H1 (cell line): ENCODE data around the gene GALNT6. TPM values are rescaled to one million over a fixed set of nuclear protein-coding genes. Genes with fewer than 3 reads are reported as not detected.

Experiments used
- CTCF ChIA-PET: fragments of 300-600 bp; sonication (Branson Sonifier 250); formaldehyde crosslinking; loops from one replicate; lab custom pipeline; 2021; ENCODE audit not compliant: partially characterized antibody; lab: Charles Lee
- POLR2A ChIA-PET: fragments of 300-600 bp; sonication (Branson Sonifier 250); formaldehyde crosslinking; loops from one replicate; lab custom pipeline; 2021; ENCODE audit warnings: inconsistent platforms; ENCODE audit not compliant: partially characterized antibody; lab: Charles Lee
- DNase-seq, 2 experiments: peaks; one replicate each; pipeline versions ENCODE4 v3.0.0 to v3.0.0-alpha.2; 2010 to 2022; ENCODE audit warnings: low spot score in 2 of 2, low read depth in 1 of 2, mixed read lengths in 1 of 2
- FAIRE-seq: peaks from 2 replicates; lab custom pipeline; 2011; peaks lifted over from hg19 to GRCh38; lab: Jason Lieb, UNC
- H2AFZ ChIP-seq: 2 replicates; pipeline ENCODE4 v1.8.1; 2012; ENCODE audit warnings: low read length, inconsistent platforms
- H2AK5ac ChIP-seq: 2 replicates; pipeline ENCODE4 v1.6.1; 2013; ENCODE audit warnings: low read depth, low read length
- H2BK120ac ChIP-seq: replicated peaks from 2 replicates; pipeline ENCODE3; 2013; ENCODE audit warnings: low read depth, low read length, inconsistent platforms
- H2BK12ac ChIP-seq: 2 replicates; pipeline ENCODE4 v1.6.1; 2013; ENCODE audit warnings: low read depth, low read length
- H2BK15ac ChIP-seq: 2 replicates; pipeline ENCODE4 v1.6.1; 2013; ENCODE audit warnings: low read length
- H2BK20ac ChIP-seq: 2 replicates; pipeline ENCODE4 v1.6.1; 2013; ENCODE audit warnings: low read length
- H2BK5ac ChIP-seq: 2 replicates; pipeline ENCODE4 v1.6.1; 2013; ENCODE audit warnings: low read depth, low read length
- H3K14ac ChIP-seq: 2 replicates; pipeline ENCODE4 v1.6.1; 2013; ENCODE audit warnings: inconsistent platforms; ENCODE audit not compliant: insufficient read length
- H3K18ac ChIP-seq: 2 replicates; pipeline ENCODE4 v1.6.1; 2013; ENCODE audit warnings: low read length; ENCODE audit errors: extremely low read depth
- H3K23ac ChIP-seq: 2 replicates; pipeline ENCODE4 v1.6.1; 2013; ENCODE audit warnings: inconsistent platforms; ENCODE audit not compliant: insufficient read length
- H3K23me2 ChIP-seq: 2 replicates; pipeline ENCODE4 v1.6.1; 2013; ENCODE audit warnings: low read depth, low read length
- H3K27ac ChIP-seq: 2 replicates; pipeline ENCODE4 v1.6.1; 2011; ENCODE audit warnings: low read depth, low read length, inconsistent platforms
- H3K27me3 ChIP-seq, 4 experiments: replicated peaks in 1 of 4; 1 replicate in 1 of 4; 2 replicates in 3 of 4; pipeline versions ENCODE4 v1.6.1 to v1.8.1; 2011 to 2013; ENCODE audit warnings: low read length in 3 of 4, mild to moderate bottlenecking in 3 of 4, inconsistent platforms in 2 of 4, mixed read lengths in 2 of 4, moderate library complexity in 1 of 4; ENCODE audit not compliant: control insufficient read depth in 3 of 4, insufficient read depth in 3 of 4; ENCODE audit errors: extremely low read depth in 1 of 4
- H3K36me3 ChIP-seq, 4 experiments: 2 replicates each; pipeline versions ENCODE4 v1.6.1 to v1.8.1; 2011 to 2013; ENCODE audit warnings: mild to moderate bottlenecking in 4 of 4, low read length in 3 of 4, moderate library complexity in 2 of 4, control low read depth in 1 of 4, inconsistent platforms in 1 of 4; ENCODE audit not compliant: insufficient read depth in 4 of 4, control insufficient read depth in 2 of 4
- H3K4ac ChIP-seq: replicated peaks from 2 replicates; pipeline ENCODE3; 2013; ENCODE audit warnings: low read length, low read depth, mixed read lengths, inconsistent platforms; ENCODE audit not compliant: insufficient read length
- H3K4me1 ChIP-seq, 4 experiments: replicated peaks in 1 of 4; 1 replicate in 1 of 4; 2 replicates in 3 of 4; pipeline versions ENCODE4 v1.6.1 to v1.8.1; 2011 to 2013; ENCODE audit warnings: low read length in 3 of 4, inconsistent platforms in 2 of 4, mixed read lengths in 1 of 4; ENCODE audit not compliant: insufficient read depth in 4 of 4, control insufficient read depth in 3 of 4
- H3K4me2 ChIP-seq, 2 experiments: 2 replicates each; pipeline versions ENCODE4 v1.6.1 to v1.8.1; 2011 to 2013; ENCODE audit warnings: low read depth in 2 of 2, low read length in 2 of 2, control low read depth in 1 of 2, inconsistent platforms in 1 of 2, mild to moderate bottlenecking in 1 of 2; ENCODE audit not compliant: insufficient read depth in 1 of 2
- H3K4me3 ChIP-seq, 4 experiments: fragments of 200-600, 300-600 bp in 1 of 4; sonication (generic), shearing (Covaris generic), sonication (Bioruptor Twin) in 1 of 4; 2 replicates each; pipeline versions ENCODE4 v1.5.1 to v1.8.1; 2011 to 2016; ENCODE audit warnings: low read length in 4 of 4, low read depth in 3 of 4, control low read depth in 2 of 4, inconsistent platforms in 2 of 4, mild to moderate bottlenecking in 2 of 4, mixed read lengths in 1 of 4, moderate library complexity in 1 of 4; ENCODE audit not compliant: insufficient read depth in 2 of 4; ENCODE audit errors: extremely low read depth in 1 of 4
- H3K56ac ChIP-seq: replicated peaks from 2 replicates; pipeline ENCODE3; 2013; ENCODE audit warnings: low read depth, mild to moderate bottlenecking, mixed read lengths, low read length, inconsistent platforms; ENCODE audit not compliant: insufficient read length
- H3K79me1 ChIP-seq: 2 replicates; pipeline ENCODE4 v1.6.1; 2013; ENCODE audit warnings: low read depth, low read length, control low read depth
- H3K79me2 ChIP-seq, 2 experiments: 2 replicates each; pipeline versions ENCODE4 v1.6.1 to v1.8.1; 2012 to 2013; ENCODE audit warnings: low read length in 2 of 2, mild to moderate bottlenecking in 2 of 2, inconsistent platforms in 1 of 2; ENCODE audit not compliant: insufficient read depth in 2 of 2, control insufficient read depth in 1 of 2
- H3K9ac ChIP-seq, 4 experiments: replicated peaks in 1 of 4; 1 replicate in 1 of 4; 2 replicates in 3 of 4; pipeline versions ENCODE4 v1.6.1 to v1.8.1; 2011 to 2013; ENCODE audit warnings: low read depth in 3 of 4, low read length in 3 of 4, control low read depth in 2 of 4, mild to moderate bottlenecking in 2 of 4, moderate library complexity in 2 of 4, inconsistent platforms in 1 of 4; ENCODE audit errors: extremely low read depth in 1 of 4
- H3K9me3 ChIP-seq, 2 experiments: 2 replicates each; pipeline versions ENCODE4 v1.6.1 to v1.8.1; 2012 to 2013; ENCODE audit warnings: mild to moderate bottlenecking in 2 of 2, moderate library complexity in 2 of 2, control low read depth in 1 of 2, inconsistent platforms in 1 of 2, low read depth in 1 of 2, low read length in 1 of 2, mixed read lengths in 1 of 2; ENCODE audit not compliant: insufficient read depth in 2 of 2
- H4K20me1 ChIP-seq, 2 experiments: replicated peaks in 1 of 2; 2 replicates each; pipeline versions ENCODE3 to v1.8.1; 2011 to 2013; ENCODE audit warnings: inconsistent platforms in 2 of 2, low read length in 2 of 2, mild to moderate bottlenecking in 1 of 2; ENCODE audit not compliant: insufficient read depth in 2 of 2, control insufficient read depth in 1 of 2
- H4K5ac ChIP-seq: 2 replicates; pipeline ENCODE4 v1.6.1; 2013; ENCODE audit warnings: low read length, low read depth, mixed read lengths, inconsistent platforms; ENCODE audit not compliant: insufficient read length
- H4K8ac ChIP-seq: 2 replicates; pipeline ENCODE4 v1.8.0; 2013; ENCODE audit warnings: mild to moderate bottlenecking, moderate library complexity, low read length, inconsistent platforms; ENCODE audit not compliant: insufficient read depth; ENCODE audit errors: extremely low read depth
- H4K91ac ChIP-seq: replicated peaks from 2 replicates; pipeline ENCODE3; 2013; ENCODE audit warnings: low read length, mixed read lengths, inconsistent platforms; ENCODE audit not compliant: insufficient read length
- CBX8 ChIP-seq: fragments of 300-800, 300-1000 bp; sonication (generic); IDR thresholded peaks from 2 replicates; pipeline ENCODE4 v1.7.1; 2016; ENCODE audit warnings: low read depth, low read length, borderline replicate concordance
- CEBPB ChIP-seq: IDR thresholded peaks from 2 replicates; pipeline ENCODE4 v1.6.1; 2012; ENCODE audit warnings: low read depth, low read length
- CREB1 ChIP-seq: IDR thresholded peaks from 2 replicates; pipeline ENCODE4 v1.6.1; 2012; ENCODE audit warnings: inconsistent platforms
- EP300 ChIP-seq, 2 experiments: IDR thresholded peaks; 1 replicate in 1 of 2; 2 replicates in 1 of 2; pipeline ENCODE4 v1.6.1; 2011 to 2012; ENCODE audit warnings: low read depth in 2 of 2, low read length in 2 of 2, mild to moderate bottlenecking in 2 of 2, borderline replicate concordance in 1 of 2, inconsistent platforms in 1 of 2, moderate library complexity in 1 of 2
- FOSL1 ChIP-seq: IDR thresholded peaks from 2 replicates; pipeline ENCODE4 v1.6.1; 2011; ENCODE audit warnings: mild to moderate bottlenecking, low read depth, low read length, moderate library complexity; ENCODE audit not compliant: insufficient read depth
- KDM4A ChIP-seq: IDR thresholded peaks from one replicate; pipeline ENCODE4 v1.7.1; 2012; ENCODE audit warnings: low read depth, mild to moderate bottlenecking, moderate library complexity, low read length, inconsistent platforms; ENCODE audit not compliant: severe bottlenecking
- NANOG ChIP-seq: IDR thresholded peaks from 2 replicates; pipeline ENCODE4 v1.6.1; 2011; ENCODE audit warnings: low read length, low read depth, mild to moderate bottlenecking, inconsistent platforms; ENCODE audit not compliant: insufficient read depth, poor library complexity, severe bottlenecking
- PHF8 ChIP-seq: fragments of 200-600 bp; sonication (generic); conservative IDR thresholded peaks from 2 replicates; pipeline ENCODE4 v1.7.1; 2012; ENCODE audit warnings: low read depth, mild to moderate bottlenecking, inconsistent platforms, low read length, moderate library complexity
- POLR2A ChIP-seq, 2 experiments: IDR thresholded peaks; 1 replicate in 1 of 2; 2 replicates in 1 of 2; pipeline ENCODE4 v1.6.1; 2011; ENCODE audit warnings: low read depth in 2 of 2, low read length in 2 of 2, mild to moderate bottlenecking in 2 of 2; ENCODE audit errors: control extremely low read depth in 1 of 2
- RAD21 ChIP-seq, 2 experiments: IDR thresholded peaks in 1 of 2; conservative IDR thresholded peaks in 1 of 2; 2 replicates each; pipeline ENCODE4 v1.6.1; 2011; ENCODE audit warnings: low read depth in 2 of 2, low read length in 2 of 2, improper control_type of control experiment in 1 of 2, inconsistent platforms in 1 of 2, mild to moderate bottlenecking in 1 of 2, moderate library complexity in 1 of 2
- SP4 ChIP-seq: IDR thresholded peaks from 2 replicates; pipeline ENCODE4 v1.6.1; 2012; ENCODE audit warnings: low read length, inconsistent platforms
- SRF ChIP-seq: IDR thresholded peaks from 2 replicates; pipeline ENCODE4 v1.6.1; 2011; ENCODE audit warnings: mild to moderate bottlenecking, low read depth, low read length, moderate library complexity
- SUZ12 ChIP-seq: fragments of 200-600 bp; sonication (generic); IDR thresholded peaks from 2 replicates; pipeline ENCODE4 v1.6.1; 2012; ENCODE audit warnings: mild to moderate bottlenecking, inconsistent platforms, low read length, moderate library complexity, mixed read lengths
- ZNF274 ChIP-seq: IDR thresholded peaks from 2 replicates; pipeline ENCODE4 v1.7.0; 2012; ENCODE audit warnings: low read length, borderline replicate concordance; ENCODE audit errors: extremely low read depth
- WGBS, 2 experiments: shearing (Covaris generic) in 1 of 2; methylation state at CpG; one replicate each; pipeline versions ENCODE4 v1.1.6 to v1.1.7; 2013 to 2015; ENCODE audit warnings: low lambda C conversion rate in 2 of 2, mixed read lengths in 2 of 2, inconsistent platforms in 1 of 2, low coverage in 1 of 2, missing lambda C conversion rate in 1 of 2; ENCODE audit not compliant: insufficient replicate concordance in 2 of 2, insufficient coverage in 1 of 2, insufficient read length in 1 of 2; ENCODE audit errors: extremely low coverage in 1 of 2, missing lambda C conversion rate in 1 of 2; 5-methylcytosine and 5-hydroxymethylcytosine counted together
- polyA plus RNA-seq, 7 experiments: library from polyadenylated mRNA; depleted of rRNA in 3 of 7; stranded (reverse) in 5 of 7; unstranded in 2 of 7; fragments of >200 nt in 5 of 7; fragments of 200-250 nt in 2 of 7; gene quantifications; 1 replicate in 5 of 7; 2 replicates in 1 of 7; 4 replicates in 1 of 7; pipeline versions ENCODE4 v1.2.1 to v1.2.3, GENCODE V29; 2011 to 2013; ENCODE audit warnings: missing spikeins in 2 of 7, mixed read lengths in 2 of 7
- total RNA-seq: library from RNA; stranded (reverse); fragmentation: NEBNext Ultra II Directional; extraction: Animal tissue kit (Norgen Biotek cat#: 25700); gene quantifications from 2 replicates; pipeline ENCODE4 v1.2.1, GENCODE V29; 2021

GALNT6 gene
- total and polyA plus RNA-seq, 2 of the 8 experiments (the other 6 are each of a cell fraction or from before 2014, with no cell fraction given), result 5.8 to 10.7 TPM

DNA sequence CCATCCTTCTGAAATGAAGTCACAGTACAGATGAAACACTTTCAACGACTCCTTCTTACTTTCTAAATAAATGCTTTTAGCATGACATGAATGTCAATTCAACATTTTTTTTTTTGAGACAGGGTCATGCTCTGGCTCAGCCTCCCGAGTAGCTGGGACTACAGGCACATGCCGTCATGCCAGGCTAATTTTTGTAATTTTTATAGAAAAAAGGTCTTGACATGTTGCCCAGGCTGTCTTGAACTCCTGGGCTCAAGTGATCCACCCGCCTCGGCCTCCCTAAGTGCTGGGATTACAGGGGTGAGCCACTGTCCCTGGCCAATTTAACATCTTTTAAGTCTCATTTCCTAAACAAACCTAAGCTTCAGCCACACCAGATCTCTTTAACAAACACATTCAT lies 16.4 kb downstream of the GALNT6 start:
- Histone ChIP-seq H3K18ac (no peak overlapping the region), H3K56ac (no peak overlapping the region), H3K36me3 (peaks cover 4 to 12% (median 8%) of the 10 kb centered on the region in 4 experiments; a peak in 5 of 8 replicates), H3K4me3 (no peak overlapping the region), H4K8ac (no peak overlapping the region), H3K9me3 (no peaks in the 10 kb centered on the region), H2BK15ac (no peak overlapping the region), H4K20me1 (no peaks in the 10 kb centered on the region), H2AK5ac (no peak overlapping the region), H3K23ac (no peak overlapping the region), H2BK12ac (no peak overlapping the region), H4K91ac (no peak overlapping the region), H3K14ac (no peak overlapping the region), H3K4me1 (peaks cover 0 to 6% (median 3%) of the 10 kb centered on the region in 4 experiments; a peak in 2 of 7 replicates), H3K9ac (no peak overlapping the region), H3K27me3 (no peaks in the 10 kb centered on the region), H2BK20ac (no peak overlapping the region), H3K23me2 (no peaks in the 10 kb centered on the region; the same call in 1 of the 2 replicates), H2AFZ (no peak overlapping the region), H3K4me2 (no peak overlapping the region), H2BK120ac (no peak overlapping the region), H2BK5ac (no peak overlapping the region), H3K4ac (no peak overlapping the region), H3K27ac (no peak overlapping the region), H3K79me2 (no peaks in the 10 kb centered on the region), H3K79me1 (no peaks in the 10 kb centered on the region), H4K5ac (no peak overlapping the region)
- DNase-seq, result no peak
- POLR2A ChIA-PET, result interaction anchor here (1.3 kb wide), 1 partner anchor 10 kb away, joined by 4 read pairs; no protein-coding TSS in a partner anchor
- CTCF ChIA-PET, result interaction anchor here (1.4 to 1.6 kb wide), 2 partner anchors 8 to 19 kb away, joined by 4 to 5 read pairs; no protein-coding TSS in a partner anchor
- 89% methylated on average over 5 of the region's 5 CpGs; no CpG with 5 or more reads in 1 of the 2 experiments for WGBS, 2 experiments
- no peak for FAIRE-seq
- TF ChIP-seq EP300 (IDR thresholded peaks at IDR 0.05; ENCODE audit: borderline replicate concordance in 1 of 2, low read depth in 2 of 2, low read length in 2 of 2) (no peak), CBX8 (no peak), NANOG (no peak), POLR2A (IDR thresholded peaks at IDR 0.05; ENCODE audit: control extremely low read depth in 1 of 2, low read depth in 2 of 2, low read length in 2 of 2) (no peak), KDM4A (no peak), SUZ12 (no peak), FOSL1 (no peak), RAD21 (IDR thresholded peaks at IDR 0.05 in 1 of 2, conservative IDR thresholded peaks at IDR 0.05 in 1 of 2; ENCODE audit: low read depth in 2 of 2, low read length in 2 of 2) (no peak), ZNF274 (no peak), CREB1 (no peak), PHF8 (no peak), SRF (no peak), SP4 (no peak), CEBPB (no peak)
